NB4 (cell line): ENCODE results near the gene CCSER1.

Experiments used
- CTCF ChIP-seq: IDR thresholded peaks from one replicate; pipeline ENCODE4 v1.5.1; 2012; ENCODE audit warnings: low read depth, low read length
- POLR2A ChIP-seq: IDR thresholded peaks from 2 replicates; pipeline ENCODE4 v1.6.1; 2011; ENCODE audit warnings: mild to moderate bottlenecking; ENCODE audit not compliant: insufficient read length; ENCODE audit errors: extremely low read depth

GRCh38 chr4:90994851-90995574 is 867.8 kb downstream of the CCSER1 start:
- TF ChIP-seq CTCF (no peak), POLR2A (no peak)
